Measurements from ENCODE around the gene IRS1. TPM values are rescaled to one million over a fixed set of nuclear protein-coding genes. Genes with fewer than 3 reads are reported as not detected.
A peak's percentile ranks its signal among the peaks of the same experiment; 100 is the strongest.

The IRS1 gene, protein sequence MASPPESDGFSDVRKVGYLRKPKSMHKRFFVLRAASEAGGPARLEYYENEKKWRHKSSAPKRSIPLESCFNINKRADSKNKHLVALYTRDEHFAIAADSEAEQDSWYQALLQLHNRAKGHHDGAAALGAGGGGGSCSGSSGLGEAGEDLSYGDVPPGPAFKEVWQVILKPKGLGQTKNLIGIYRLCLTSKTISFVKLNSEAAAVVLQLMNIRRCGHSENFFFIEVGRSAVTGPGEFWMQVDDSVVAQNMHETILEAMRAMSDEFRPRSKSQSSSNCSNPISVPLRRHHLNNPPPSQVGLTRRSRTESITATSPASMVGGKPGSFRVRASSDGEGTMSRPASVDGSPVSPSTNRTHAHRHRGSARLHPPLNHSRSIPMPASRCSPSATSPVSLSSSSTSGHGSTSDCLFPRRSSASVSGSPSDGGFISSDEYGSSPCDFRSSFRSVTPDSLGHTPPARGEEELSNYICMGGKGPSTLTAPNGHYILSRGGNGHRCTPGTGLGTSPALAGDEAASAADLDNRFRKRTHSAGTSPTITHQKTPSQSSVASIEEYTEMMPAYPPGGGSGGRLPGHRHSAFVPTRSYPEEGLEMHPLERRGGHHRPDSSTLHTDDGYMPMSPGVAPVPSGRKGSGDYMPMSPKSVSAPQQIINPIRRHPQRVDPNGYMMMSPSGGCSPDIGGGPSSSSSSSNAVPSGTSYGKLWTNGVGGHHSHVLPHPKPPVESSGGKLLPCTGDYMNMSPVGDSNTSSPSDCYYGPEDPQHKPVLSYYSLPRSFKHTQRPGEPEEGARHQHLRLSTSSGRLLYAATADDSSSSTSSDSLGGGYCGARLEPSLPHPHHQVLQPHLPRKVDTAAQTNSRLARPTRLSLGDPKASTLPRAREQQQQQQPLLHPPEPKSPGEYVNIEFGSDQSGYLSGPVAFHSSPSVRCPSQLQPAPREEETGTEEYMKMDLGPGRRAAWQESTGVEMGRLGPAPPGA (N-terminal part only)
- total RNA-seq (10 to 100 TPM; 13.5 to 55.7 (median 38.2) TPM), polyA plus RNA-seq (10 to 100 TPM in 2 of 3 donors, 1 to 10 TPM in 1; 10.0 to 14.5 (median 14.3) TPM)
- long read RNA-seq, donor 1, full-length matches to known transcripts: 34 of 39 reads
- long read RNA-seq, donor 1, partial matches to known transcripts: 5 of 39 reads
- long read RNA-seq, donor 1, other reads (novel, unspliced or antisense): 0 of 39 reads
- long read RNA-seq, donor 2, full-length matches to known transcripts: 24 of 24 reads
- long read RNA-seq, donor 2, partial matches to known transcripts: 0 of 24 reads
- long read RNA-seq, donor 2, other reads (novel, unspliced or antisense): 0 of 24 reads
- long read RNA-seq, donor 3, full-length matches to known transcripts: 16 of 16 reads
- long read RNA-seq, donor 3, partial matches to known transcripts: 0 of 16 reads
- long read RNA-seq, donor 3, other reads (novel, unspliced or antisense): 0 of 16 reads
- long read RNA-seq, donor 4, full-length matches to known transcripts: 2 of 2 reads
- long read RNA-seq, donor 4, partial matches to known transcripts: 0 of 2 reads
- long read RNA-seq, donor 4, other reads (novel, unspliced or antisense): 0 of 2 reads
- long read RNA-seq, donor 5, full-length matches to known transcripts: 75 of 91 reads
- long read RNA-seq, donor 5, partial matches to known transcripts: 0 of 91 reads
- long read RNA-seq, donor 5, other reads (novel, unspliced or antisense): 16 of 91 reads
- long read RNA-seq, donor 6, full-length matches to known transcripts: 5 of 7 reads
- long read RNA-seq, donor 6, partial matches to known transcripts: 0 of 7 reads
- long read RNA-seq, donor 6, other reads (novel, unspliced or antisense): 2 of 7 reads
- long read RNA-seq, donor 7, full-length matches to known transcripts: 12 of 12 reads
- long read RNA-seq, donor 7, partial matches to known transcripts: 0 of 12 reads
- long read RNA-seq, donor 7, other reads (novel, unspliced or antisense): 0 of 12 reads
- long read RNA-seq, donor 8, full-length matches to known transcripts: 49 of 54 reads
- long read RNA-seq, donor 8, partial matches to known transcripts: 5 of 54 reads
- long read RNA-seq, donor 8, other reads (novel, unspliced or antisense): 0 of 54 reads
- long read RNA-seq, donor 9, full-length matches to known transcripts: 15 of 15 reads
- long read RNA-seq, donor 9, partial matches to known transcripts: 0 of 15 reads
- long read RNA-seq, donor 9, other reads (novel, unspliced or antisense): 0 of 15 reads
- long read RNA-seq, donor 10, full-length matches to known transcripts: 15 of 15 reads
- long read RNA-seq, donor 10, partial matches to known transcripts: 0 of 15 reads
- long read RNA-seq, donor 10, other reads (novel, unspliced or antisense): 0 of 15 reads

DNA sequence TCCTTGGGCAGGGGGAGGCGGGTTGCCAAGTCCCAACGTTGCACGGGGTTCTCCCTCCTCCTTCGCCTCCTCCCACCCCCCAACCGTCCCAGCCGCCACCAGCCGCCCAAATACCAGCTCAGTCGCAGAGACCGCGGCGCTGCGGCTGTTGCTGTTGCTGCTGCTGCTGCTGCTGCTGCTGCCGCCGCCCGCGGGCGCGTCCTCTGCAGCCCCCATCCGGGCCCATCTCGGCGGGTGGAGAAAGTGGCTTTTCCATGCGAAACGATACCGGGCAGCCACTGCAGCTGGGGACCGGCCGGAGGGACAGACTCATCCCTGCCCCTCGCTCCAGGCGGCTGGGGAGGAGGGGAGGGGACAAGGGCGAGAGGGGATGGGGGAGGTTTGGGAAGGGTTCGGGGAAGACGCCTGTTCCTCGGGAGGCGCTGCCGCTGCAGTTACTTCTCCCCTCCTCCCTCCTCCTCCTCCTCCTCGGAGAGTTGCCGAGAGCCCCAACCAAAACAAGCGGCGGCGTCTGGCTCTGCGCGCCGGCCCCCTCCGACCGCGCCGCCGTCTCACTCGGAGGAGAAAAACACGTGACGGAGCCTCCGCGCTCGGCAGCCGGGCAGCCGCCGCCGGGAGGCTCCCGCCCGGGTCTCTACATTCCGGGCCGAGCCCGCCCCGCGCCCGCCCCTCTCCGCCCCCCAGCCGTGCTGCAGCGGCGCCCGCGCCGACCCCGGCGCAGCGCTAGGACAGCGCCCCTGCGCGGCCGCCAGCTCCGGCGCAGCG lies at the start of gene IRS1:
TSS of gene IRS1 (minus strand) at position 610 of the 765 bp plus-strand sequence. CDS start 1,082 bp downstream, outside the sequence.
- peak; percentile 72 to 85 (median 82) for DNase-seq
- intact Hi-C loops (cut with DNase I): loop anchor here (5.0 to 10.0 kb wide), 6 partner anchors 135 to 907 kb away; no protein-coding TSS in a partner anchor
- Histone ChIP-seq H3K4me1 (replicated peaks in 1 of 2) (peaks cover 32 to 43% of the 10 kb centered on the region in 2 donors), H3K36me3 (replicated peaks in 1 of 2) (no peaks in the 10 kb centered on the region), H3K9me3 (replicated peaks in 1 of 3) (no peaks in the 10 kb centered on the region), H3K27me3 (no peaks in the 10 kb centered on the region), H3K27ac (peak within 1 kb of the TSS; percentile 3 to 94 (median 89)), H3K4me3 (peak within 1 kb of the TSS; percentile 63 to 86 (median 80))
- 0 to 1% (median 1%) methylated on average over 1 to 80 of the region's 82 CpGs for WGBS, 4 donors
- peak in 1 of 2 donors; percentile 77 for TF ChIP-seq POLR2A (IDR thresholded peaks at IDR 0.05)
- TF ChIP-seq, protein P1, sequence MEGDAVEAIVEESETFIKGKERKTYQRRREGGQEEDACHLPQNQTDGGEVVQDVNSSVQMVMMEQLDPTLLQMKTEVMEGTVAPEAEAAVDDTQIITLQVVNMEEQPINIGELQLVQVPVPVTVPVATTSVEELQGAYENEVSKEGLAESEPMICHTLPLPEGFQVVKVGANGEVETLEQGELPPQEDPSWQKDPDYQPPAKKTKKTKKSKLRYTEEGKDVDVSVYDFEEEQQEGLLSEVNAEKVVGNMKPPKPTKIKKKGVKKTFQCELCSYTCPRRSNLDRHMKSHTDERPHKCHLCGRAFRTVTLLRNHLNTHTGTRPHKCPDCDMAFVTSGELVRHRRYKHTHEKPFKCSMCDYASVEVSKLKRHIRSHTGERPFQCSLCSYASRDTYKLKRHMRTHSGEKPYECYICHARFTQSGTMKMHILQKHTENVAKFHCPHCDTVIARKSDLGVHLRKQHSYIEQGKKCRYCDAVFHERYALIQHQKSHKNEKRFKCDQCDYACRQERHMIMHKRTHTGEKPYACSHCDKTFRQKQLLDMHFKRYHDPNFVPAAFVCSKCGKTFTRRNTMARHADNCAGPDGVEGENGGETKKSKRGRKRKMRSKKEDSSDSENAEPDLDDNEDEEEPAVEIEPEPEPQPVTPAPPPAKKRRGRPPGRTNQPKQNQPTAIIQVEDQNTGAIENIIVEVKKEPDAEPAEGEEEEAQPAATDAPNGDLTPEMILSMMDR (IDR thresholded peaks at IDR 0.05): peak in 3 of 6 experiments; percentile 45 to 66 (median 61)

DNA sequence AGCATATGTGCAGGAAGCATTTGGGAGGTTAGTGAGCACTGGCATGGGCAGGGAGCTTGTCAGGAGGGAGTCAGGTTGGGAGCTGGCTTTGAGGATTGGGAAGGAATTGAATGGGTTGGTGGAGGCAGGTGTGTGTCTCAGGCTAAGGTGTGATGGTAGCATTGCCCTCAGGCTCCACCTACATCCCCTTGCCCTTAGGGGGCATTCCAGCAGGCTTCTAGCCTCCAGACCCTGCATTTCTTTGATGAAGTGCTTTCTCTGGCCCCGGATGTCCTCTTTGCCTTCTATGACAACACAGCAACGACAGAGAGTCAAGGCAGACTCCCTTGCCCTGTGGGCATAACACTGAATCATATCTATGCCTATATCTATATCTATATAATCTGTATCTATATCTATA lies 49.7 kb upstream of the IRS1 start:
- TF ChIP-seq POLR2A (IDR thresholded peaks at IDR 0.05): no peak
- TF ChIP-seq, protein P1 (IDR thresholded peaks at IDR 0.05): no peak

More for the DNA sequence above, 49.7 kb upstream of the IRS1 start:
- Histone ChIP-seq H3K4me3 (no peak overlapping the region), H3K4me1 (replicated peaks in 1 of 2) (peaks cover 4 to 19% of the 10 kb centered on the region in 2 donors), H3K27ac (no peak overlapping the region), H3K9me3 (replicated peaks in 1 of 3) (no peaks in the 10 kb centered on the region), H3K27me3 (no peaks in the 10 kb centered on the region), H3K36me3 (replicated peaks in 1 of 2) (no peaks in the 10 kb centered on the region)
- intact Hi-C loops (cut with DNase I): no loop called here
- 88 to 100% (median 95%) methylated on average over 2 of the region's 2 CpGs for WGBS, 4 donors
- no peak for DNase-seq
